Measurements from ENCODE around the gene FAM83F.
"Not testable (repeated sequence)": the region's sequence is repeated elsewhere in the genome, so short reads cannot be mapped to it uniquely, and the experiment has no call there.

Gene FAM83F

DNA sequence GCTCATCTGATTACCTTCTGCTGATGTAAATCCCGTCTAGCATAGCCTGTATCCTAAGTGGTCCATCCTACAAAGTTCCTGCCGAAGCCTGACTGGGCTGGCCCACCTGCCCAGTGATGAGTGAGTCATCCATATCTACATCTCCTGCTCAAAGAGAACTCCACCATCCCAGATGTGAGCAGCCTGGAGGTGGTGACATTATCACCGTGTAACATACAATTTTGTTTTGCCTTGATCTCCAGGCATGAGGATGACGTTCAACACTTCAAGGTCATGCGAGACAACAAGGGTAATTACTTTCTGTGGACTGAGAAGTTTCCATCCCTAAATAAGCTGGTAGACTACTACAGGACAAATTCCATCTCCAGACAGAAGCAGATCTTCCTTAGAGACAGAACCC is 29.0 kb upstream of the FAM83F start:
- DNase-seq = no peak
- no peak for ATAC-seq

DNA sequence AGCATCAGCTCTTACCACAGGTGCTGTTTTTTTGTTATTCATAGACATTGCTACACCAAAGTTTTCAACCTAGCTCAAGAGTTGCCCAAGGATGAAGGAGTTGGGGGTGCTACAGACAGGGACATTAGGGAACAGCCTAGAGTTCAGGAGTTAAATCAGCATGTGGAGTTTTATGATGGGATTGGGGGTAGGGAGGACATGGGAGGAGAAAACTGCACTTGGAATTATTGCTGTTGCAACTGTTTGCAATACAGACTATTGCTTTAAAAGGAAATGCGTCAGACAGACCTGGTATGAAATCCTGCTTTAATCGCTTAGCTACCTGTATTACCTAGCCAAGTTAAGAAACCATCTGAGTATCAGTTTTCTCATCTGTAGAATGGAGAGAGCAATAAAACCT is 28.3 kb upstream of the FAM83F start:
- no peak for ATAC-seq
- no peak for DNase-seq

DNA sequence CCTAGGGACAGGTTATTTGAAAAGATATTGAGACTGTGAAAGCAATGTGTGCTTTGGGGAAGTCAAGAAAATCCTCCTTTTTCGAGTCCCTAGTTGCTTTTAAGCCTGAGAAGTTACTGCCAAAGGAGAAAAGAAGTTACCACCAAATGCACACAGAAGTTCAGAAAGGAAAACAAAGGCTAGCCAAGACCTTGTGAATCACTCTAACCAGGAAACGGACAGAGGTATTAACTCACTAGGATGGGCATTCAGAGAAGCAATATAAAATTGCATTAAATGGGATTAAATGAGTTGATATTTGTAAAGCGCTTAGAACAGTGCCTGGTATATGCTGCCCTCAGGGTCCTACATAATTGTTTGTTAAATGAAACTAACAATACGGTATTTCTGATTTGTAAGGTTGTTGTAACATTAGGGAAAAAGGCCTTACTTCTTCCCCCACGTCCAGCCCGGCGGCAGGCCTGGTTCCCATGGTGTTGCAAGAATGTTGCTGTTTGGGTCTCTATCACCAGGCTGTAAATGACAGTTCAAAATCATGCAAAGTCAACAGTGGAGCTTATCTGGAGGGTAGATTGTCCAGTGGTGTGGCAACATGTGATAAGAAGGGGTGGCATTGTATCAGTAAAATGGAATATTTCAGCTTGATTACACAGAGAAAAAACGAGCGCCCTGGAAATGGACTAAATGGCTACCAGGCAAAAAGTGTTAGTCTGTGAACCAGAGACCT is 27.5 kb upstream of the FAM83F start:
- ATAC-seq (no peak), DNase-seq (no peak)

GRCh38 chr22:39967996-39968972 is 26.5 kb upstream of the FAM83F start:
- ATAC-seq (no peak), DNase-seq (no peak)

GRCh38 chr22:39970742-39971141 is 24.0 kb upstream of the FAM83F start:
- DNase-seq = no peak
- no peak for ATAC-seq

GRCh38 chr22:39972641-39973040 is 22.1 kb upstream of the FAM83F start:
- ATAC-seq = no peak
- DNase-seq = no peak

DNA sequence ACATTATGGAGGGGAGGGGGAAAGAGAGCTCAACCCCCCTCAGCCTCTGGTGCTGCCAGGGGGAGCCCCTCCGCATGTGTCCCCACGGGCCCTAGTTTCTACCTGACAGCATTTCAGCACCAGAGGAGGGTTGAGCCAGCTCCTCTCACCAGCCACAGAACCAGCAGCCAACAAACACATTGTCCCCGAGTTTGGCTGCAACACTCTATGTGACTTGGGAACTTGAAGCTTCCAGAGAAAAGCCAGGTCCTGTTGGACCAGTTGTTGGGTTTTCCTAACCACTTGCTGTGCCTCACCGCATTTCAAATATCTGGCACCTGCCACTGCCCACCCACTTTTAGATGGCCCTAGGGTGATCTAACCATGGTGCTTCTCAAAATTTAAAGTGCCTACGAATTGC is 21.1 kb upstream of the FAM83F start:
- ATAC-seq (no peak), DNase-seq (no peak)

- ATAC-seq = no peak
These were observed 20.7 kb upstream of the FAM83F start for GRCh38 chr22:39974065-39974464.

GRCh38 chr22:39979048-39979447 is 15.7 kb upstream of the FAM83F start:
- DNase-seq = no peak
- ATAC-seq = peak; percentile 75

More at GRCh38 chr22:39974065-39974464, 20.7 kb upstream of the FAM83F start:
- DNase-seq = no peak

GRCh38 chr22:39979458-39979857 is 15.3 kb upstream of the FAM83F start:
- ATAC-seq = no peak
- no peak for DNase-seq

DNA sequence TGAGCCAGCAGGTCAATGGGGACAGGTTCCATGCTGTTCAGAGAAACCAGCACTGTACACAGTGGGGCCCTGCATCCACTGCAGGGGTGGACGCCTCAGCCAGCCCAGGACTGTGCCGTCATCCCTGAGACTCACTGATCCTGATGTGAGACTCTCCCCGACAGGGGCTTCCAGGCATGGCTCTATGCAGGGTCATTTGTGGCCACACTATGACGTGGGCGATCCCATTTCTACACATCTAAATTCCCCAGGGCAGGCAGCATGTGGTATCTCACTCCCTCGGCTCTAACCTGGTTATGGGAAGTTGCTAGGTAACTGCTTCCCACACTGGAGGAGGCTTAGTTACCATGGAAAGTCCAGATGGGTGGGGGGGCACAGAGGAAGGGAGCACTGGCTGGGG is 14.2 kb upstream of the FAM83F start:
- DNase-seq (no peak), ATAC-seq (no peak)

DNA sequence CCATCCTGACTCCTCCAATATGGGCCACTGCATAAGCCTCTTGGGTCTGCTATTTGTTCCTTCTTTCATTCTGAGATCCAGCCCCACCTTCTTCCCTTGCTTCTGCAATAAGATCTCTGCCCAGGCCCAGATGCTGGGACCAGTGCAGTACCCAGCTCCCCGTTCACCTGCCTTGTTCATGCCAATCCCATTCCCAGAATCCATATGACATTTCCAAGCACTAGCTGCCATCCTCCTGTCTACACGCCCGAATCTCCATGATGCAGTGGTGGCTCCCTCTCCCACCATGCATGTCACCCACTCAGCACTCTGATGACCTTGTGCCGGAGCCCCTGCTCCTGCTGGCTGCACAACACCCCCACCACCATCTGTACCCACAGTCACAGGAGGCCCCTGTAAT is 11.4 kb upstream of the FAM83F start:
- ATAC-seq = no peak
- no peak for DNase-seq

- DNase-seq (no peak), ATAC-seq (no peak)
These were observed 10.7 kb upstream of the FAM83F start for GRCh38 chr22:39984006-39984405.

DNA sequence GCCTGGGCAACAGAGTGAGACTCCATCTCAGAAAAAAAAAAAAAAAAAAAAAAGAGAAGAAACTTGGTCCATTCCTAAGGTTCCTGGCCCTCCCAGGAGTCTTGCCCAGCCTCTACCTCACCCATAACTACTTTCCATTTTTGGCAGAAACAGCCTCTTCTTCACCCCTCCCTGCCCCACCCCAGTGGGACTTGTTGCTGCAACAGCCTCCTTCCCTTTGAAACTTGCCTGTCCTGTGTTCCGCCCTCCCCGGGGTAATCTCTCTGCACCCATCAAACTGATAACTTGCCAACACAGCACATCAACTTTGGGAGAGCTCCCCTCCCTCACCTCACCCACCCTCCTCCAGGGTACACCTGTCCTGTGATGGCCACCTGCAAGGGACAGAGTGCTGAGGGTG is 10.0 kb upstream of the FAM83F start:
- ATAC-seq = no peak
- DNase-seq = no peak

GRCh38 chr22:39985383-39986035 is 9.2 kb upstream of the FAM83F start:
- ATAC-seq (peak; percentile 85), DNase-seq (peak; percentile 45)

DNA sequence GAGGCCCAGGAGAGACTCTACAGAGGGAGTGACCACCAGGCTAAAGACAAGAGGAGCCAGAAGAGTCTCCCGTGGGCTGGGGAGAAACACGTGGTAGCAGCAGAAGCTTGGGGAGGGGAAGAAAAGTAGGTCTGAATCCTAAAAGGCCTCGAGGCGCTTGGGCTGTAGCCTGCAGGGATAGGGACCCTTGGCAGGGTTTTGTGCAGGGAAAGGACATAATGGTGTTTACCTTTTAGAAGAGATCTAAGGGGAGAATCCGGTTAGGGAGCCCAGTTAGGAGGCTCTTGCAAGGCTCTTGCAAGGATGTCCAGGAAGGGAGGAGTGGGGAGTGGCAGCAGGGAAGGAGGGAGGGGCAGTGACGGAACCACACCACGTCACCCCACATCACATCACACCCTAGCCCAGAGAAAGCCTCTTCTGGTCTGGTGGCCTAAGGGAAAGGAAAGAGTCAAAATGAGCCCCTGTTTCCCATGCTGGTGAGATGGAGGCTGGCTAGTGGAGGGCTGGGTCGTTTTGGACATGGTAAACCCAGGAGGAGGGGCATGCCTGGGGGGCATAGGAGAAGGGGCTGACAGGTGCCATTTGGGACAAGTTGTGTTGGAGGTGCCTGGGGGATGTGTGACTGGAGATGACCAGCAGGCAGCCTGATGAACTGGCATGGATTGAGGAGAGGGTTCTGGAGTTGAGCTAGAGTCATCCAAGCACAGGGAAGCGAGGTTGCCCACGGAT is 6.2 kb upstream of the FAM83F start:
- ATAC-seq (no peak), DNase-seq (no peak)

DNA sequence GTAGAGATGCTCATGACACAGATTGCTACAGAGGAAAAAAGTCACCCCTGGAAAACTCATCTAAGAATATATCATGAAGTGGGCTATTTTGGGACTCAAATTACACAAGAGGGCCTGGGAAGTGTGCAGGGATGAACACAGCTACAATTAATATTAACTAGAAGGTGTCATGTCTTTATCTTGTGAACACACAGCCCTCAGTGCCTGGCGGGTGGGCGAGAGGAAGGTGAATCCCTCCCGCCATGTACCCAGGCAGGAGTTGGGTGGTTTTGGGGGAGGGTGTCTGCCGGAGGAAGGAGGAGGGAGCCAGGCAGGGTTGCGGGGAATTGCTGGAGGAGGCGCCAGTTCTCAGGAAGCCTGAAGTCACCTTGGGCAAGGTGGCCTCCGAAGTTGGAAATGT is 5.1 kb upstream of the FAM83F start:
- DNase-seq = no peak
- ATAC-seq = no peak

GRCh38 chr22:39990686-39991085 is 4.1 kb upstream of the FAM83F start:
- no peak for DNase-seq
- ATAC-seq = no peak

- DNase-seq (no peak), ATAC-seq (no peak)
These were observed 3.4 kb upstream of the FAM83F start for GRCh38 chr22:39991159-39991860.

- no peak for ATAC-seq
These were observed 2.5 kb upstream of the FAM83F start for GRCh38 chr22:39992088-39992826.

GRCh38 chr22:39992894-39993293 is 1.9 kb upstream of the FAM83F start:
- not testable (repeated sequence) for DNase-seq, ATAC-seq

More at GRCh38 chr22:39992088-39992826, 2.5 kb upstream of the FAM83F start:
- no peak for DNase-seq

Data from stimulated activated naive CD8-positive, alpha-beta T cell treated with anti-CD3 and anti-CD28 coated beads, Interleukin-15, Interleukin-2, amounts not matched to agents 100 U/mL and 50 U/mL, for 24 hours (primary cell).